Right cardiac atrium (tissue), 5 donors: ENCODE measurements around the gene MAP4K2. TPM values are rescaled to one million over a fixed set of nuclear protein-coding genes. Genes with fewer than 3 reads are reported as not detected.

ENCODE experiments used
- ATAC-seq, 2 donors: fragments of 200-7000 bp; cut with Tn5 transposase; one replicate each; pipeline versions ENCODE4 v1.8.0 to v1.9.1; 2020; ENCODE audit warnings: moderate library complexity in 2 of 2, mild to moderate bottlenecking in 1 of 2
- DNase-seq, 3 donors: peaks; one replicate each; pipeline ENCODE4 v3.0.0-alpha.2; 2020
- H3K27ac ChIP-seq: one replicate; pipeline ENCODE4 v1.5.1; 2013; ENCODE audit warnings: mild to moderate bottlenecking, low read length, control low read depth, moderate library complexity
- H3K27me3 ChIP-seq: one replicate; pipeline ENCODE4 v1.6.1; 2013; ENCODE audit not compliant: control insufficient read depth, insufficient read depth
- H3K4me1 ChIP-seq: one replicate; pipeline ENCODE4 v1.6.1; 2013; ENCODE audit warnings: low read length; ENCODE audit not compliant: control insufficient read depth, insufficient read depth
- H3K4me3 ChIP-seq: one replicate; pipeline ENCODE4 v1.5.1; 2013; ENCODE audit warnings: low read length, control low read depth
- H3K9me3 ChIP-seq: one replicate; pipeline ENCODE4 v1.6.1; 2013; ENCODE audit warnings: low read length; ENCODE audit not compliant: control insufficient read depth
- WGBS: extraction: QIAGEN DNeasy Blood & Tissue Kit; methylation state at CpG from one replicate; pipeline ENCODE4 v1.1.7; 2013; 5-methylcytosine and 5-hydroxymethylcytosine counted together
- intact Hi-C, 4 donors: fragments of 100-400 bp; cut with DNase I; formaldehyde crosslinking; loops; one replicate each; pipeline versions ENCODE4 v1.11.0 to v1.14.0; 2022 to 2023
- polyA plus RNA-seq: library from polyadenylated mRNA; stranded (reverse); fragments of 200-250 nt; gene quantifications from one replicate; pipeline ENCODE4 v1.2.3, GENCODE V29; 2013
- total RNA-seq, 4 donors: library from RNA; stranded (reverse); fragmentation: NEBNext Ultra II Directional; extraction: Animal tissue kit (Norgen Biotek cat#: 25700); gene quantifications; one replicate each; pipeline ENCODE4 v1.2.1, GENCODE V29; 2021
- donor health status: healthy with polysubstance abuse.
- donor health status: DM: no; HTN: yes; CAD: no.
- donor health status: DM: no; HTN: no; CAD: no.
- donor health status: DM: no; HTN: yes; CAD: no; lungs with severe emphysema.
- donor health status: DM: yes; HTN: yes; CAD: no.

MAP4K2 gene
- total and polyA plus RNA-seq, 5 donors, result 8.7 to 11.7 (median 11.0) TPM

GRCh38 chr11:64751580-64751979 lies 51.4 kb downstream of the MAP4K2 start:
- Histone ChIP-seq H3K27me3 (no peaks in the 10 kb centered on the region), H3K4me3 (no peak overlapping the region), H3K27ac (no peak overlapping the region), H3K4me1 (no peaks in the 10 kb centered on the region), H3K9me3 (no peaks in the 10 kb centered on the region)
- intact Hi-C loops, result no loop called here
- 95% methylated on average over 9 of the region's 9 CpGs for WGBS
- ATAC-seq (no peak), DNase-seq (peak in 1 of 3 donors; percentile 10)

DNA sequence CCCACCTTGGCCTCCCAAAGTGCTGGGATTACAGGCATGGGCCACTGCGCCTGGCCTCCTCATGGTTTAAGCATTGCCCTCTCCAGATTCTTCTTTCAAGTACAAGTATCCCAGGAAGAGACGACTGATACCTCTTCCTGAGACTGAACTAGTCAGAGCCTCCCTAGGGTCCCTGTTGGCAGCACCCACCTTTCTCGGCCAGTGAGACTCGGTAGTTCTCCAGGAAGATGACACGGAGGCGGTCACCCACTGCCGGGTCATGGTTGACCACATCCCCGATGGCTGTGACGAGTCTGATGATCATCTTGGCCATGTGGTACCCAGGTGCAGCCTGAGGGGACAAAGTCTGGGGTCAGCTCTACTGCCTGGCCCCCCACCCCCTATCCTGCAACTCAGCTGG lies 51.9 kb downstream of the MAP4K2 start:
- no peaks in the 10 kb centered on the region for H3K9me3 ChIP-seq
- no peaks in the 10 kb centered on the region for H3K27me3 ChIP-seq
- 91% methylated on average over 9 of the region's 9 CpGs for WGBS
- no peak overlapping the region for H3K27ac ChIP-seq
- DNase-seq, result peak in 1 of 3 donors; percentile 28
- intact Hi-C loops, result no loop called here
- H3K4me3 ChIP-seq, result no peak overlapping the region
- no peaks in the 10 kb centered on the region for H3K4me1 ChIP-seq
- ATAC-seq, result no peak

DNA sequence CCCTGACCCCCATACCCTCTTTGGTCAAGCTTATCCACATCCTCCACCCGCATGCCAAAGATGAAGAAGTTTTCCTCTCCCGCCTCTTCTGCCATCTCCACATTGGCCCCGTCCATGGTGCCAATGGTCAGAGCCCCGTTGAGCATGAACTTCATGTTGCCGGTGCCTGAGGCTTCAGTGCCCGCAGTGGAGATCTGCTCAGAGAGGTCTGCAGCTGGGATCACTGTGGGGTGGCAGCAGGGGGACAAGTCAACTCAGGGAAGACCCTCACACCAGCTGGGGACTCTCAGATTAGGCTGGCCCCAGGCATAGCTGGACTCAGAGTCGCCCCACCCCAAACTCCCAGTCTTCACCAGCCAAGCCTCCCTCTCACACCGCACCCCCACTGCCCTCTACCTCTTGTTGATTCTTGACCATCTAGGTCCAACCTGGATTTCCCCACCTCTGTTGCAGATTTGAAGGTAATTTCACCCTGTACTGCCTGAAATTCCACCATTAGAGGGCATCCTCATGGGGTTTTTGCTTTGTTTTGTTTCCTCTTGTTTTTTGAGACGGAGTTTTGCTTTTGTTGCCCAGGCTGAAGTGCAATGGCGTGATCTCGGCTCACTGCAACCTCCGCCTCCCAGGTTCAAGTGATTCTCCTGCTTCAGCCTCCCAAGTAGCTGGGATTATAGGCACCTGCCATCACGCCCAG lies 52.5 kb downstream of the MAP4K2 start:
- Histone ChIP-seq H3K27me3 (no peaks in the 10 kb centered on the region), H3K4me1 (no peaks in the 10 kb centered on the region), H3K27ac (no peak overlapping the region), H3K4me3 (no peak overlapping the region), H3K9me3 (no peaks in the 10 kb centered on the region)
- peak in 1 of 3 donors; percentile 11 for DNase-seq
- no peak for ATAC-seq
- 96% methylated on average over 13 of the region's 13 CpGs for WGBS
- intact Hi-C loops, result no loop called here

DNA sequence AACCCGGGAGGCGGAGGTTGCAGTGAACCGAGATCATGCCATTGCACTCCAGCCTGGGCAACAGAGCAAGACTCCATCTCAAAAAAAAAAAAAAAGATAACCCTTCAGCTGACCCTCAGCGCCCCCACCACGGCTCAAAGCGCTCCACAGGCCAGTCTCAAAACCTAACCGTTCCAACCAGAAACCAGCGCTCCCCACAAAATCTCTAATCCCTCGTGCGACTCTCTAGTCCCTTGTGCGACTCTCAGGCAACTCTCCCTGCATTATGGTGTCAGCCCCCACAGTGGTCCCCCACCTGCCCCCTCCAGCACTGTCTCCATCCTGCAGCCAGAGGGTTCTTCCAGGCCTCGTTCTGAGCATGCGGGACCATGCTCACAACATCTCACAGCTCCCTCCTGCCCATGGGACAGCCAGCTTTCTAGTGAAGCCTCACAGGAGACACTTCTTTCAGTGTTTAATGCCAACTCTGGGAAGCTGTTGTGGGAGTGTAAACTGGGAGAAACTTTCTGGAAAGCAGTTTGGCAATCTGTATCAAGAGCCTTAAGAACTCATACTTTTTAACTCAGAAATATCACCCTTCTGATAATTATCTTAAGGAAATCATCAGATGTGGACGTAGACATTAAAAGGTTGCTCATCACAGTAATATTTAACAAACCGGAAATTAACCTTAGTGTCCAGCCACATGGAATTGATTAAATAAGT lies 54.9 kb downstream of the MAP4K2 start:
- no peaks in the 10 kb centered on the region for H3K27me3 ChIP-seq
- no peak for ATAC-seq
- H3K27ac ChIP-seq, result no peak overlapping the region
- 77% methylated on average over 15 of the region's 15 CpGs for WGBS
- no peaks in the 10 kb centered on the region for H3K9me3 ChIP-seq
- no peak overlapping the region for H3K4me3 ChIP-seq
- DNase-seq, result peak in 1 of 3 donors; percentile 11
- no peaks in the 10 kb centered on the region for H3K4me1 ChIP-seq
- intact Hi-C loops, result no loop called here

DNA sequence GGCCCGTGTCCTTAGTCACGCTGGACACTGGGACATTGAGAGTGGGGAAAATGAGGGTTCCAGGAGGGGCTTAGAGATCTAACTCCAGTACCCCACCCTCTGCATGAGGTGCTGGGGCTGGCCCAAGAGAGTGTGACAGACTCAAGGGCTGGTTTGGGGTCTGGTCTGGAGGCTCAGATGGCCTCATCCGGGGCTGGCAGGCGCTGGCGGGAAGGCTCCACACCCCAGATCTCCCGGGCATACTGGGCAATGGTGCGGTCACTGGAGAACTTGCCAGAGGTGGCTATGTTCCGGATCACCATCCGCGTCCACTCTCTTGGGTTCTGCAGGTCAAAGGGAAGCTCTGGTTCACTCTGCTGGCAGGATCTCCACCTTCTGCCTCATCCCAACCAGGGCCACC lies 56.5 kb downstream of the MAP4K2 start:
- intact Hi-C loops, result no loop called here
- H3K27ac ChIP-seq, result peak overlapping the region; percentile 22
- no peak overlapping the region for H3K4me3 ChIP-seq
- H3K9me3 ChIP-seq, result no peaks in the 10 kb centered on the region
- no peaks in the 10 kb centered on the region for H3K27me3 ChIP-seq
- no peaks in the 10 kb centered on the region for H3K4me1 ChIP-seq
- peak in 2 of 3 donors; percentile 62 to 71 for DNase-seq
- WGBS, result 61% methylated on average over 10 of the region's 10 CpGs
- no peak for ATAC-seq

GRCh38 chr11:64745521-64746328 lies 57.3 kb downstream of the MAP4K2 start:
- Histone ChIP-seq H3K27ac (peak overlapping the region; percentile 91), H3K4me1 (no peaks in the 10 kb centered on the region), H3K4me3 (peak overlapping the region; percentile 77), H3K27me3 (no peaks in the 10 kb centered on the region), H3K9me3 (no peaks in the 10 kb centered on the region)
- ATAC-seq (peak; percentile 84 to 87), DNase-seq (peak; percentile 94 to 98 (median 96))
- 1% methylated on average over 52 of the region's 52 CpGs for WGBS
- intact Hi-C loops, result no loop called here

DNA sequence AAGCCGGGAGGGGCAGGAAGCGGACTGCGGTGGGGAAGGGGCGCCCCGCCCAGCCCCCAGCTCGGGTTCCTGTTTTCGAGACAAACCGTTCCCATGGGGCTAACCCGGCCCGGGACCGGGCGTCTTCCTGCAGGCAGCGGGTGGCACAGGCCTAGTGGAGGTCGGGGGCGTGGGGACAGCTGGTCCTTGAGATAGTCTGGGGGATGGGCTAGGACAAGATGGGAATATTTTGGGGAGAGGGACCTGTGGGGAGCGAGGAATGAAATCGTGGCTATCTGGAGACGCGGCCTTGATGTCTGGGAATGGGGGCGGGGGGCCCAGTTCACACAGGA lies 57.9 kb downstream of the MAP4K2 start:
- DNase-seq (peak; percentile 85 to 94 (median 93)), ATAC-seq (peak; percentile 4 to 17)
- Histone ChIP-seq H3K27me3 (no peaks in the 10 kb centered on the region), H3K9me3 (no peaks in the 10 kb centered on the region), H3K4me3 (peak overlapping the region; percentile 77), H3K27ac (peak overlapping the region; percentile 91), H3K4me1 (no peaks in the 10 kb centered on the region)
- intact Hi-C loops, result no loop called here
- whole genome bisulfite sequencing, result 2% methylated on average over 20 of the region's 20 CpGs

- peak overlapping the region; percentile 77 for H3K4me3 ChIP-seq
- under 1% methylated on average over 87 of the region's 89 CpGs for WGBS
- no peaks in the 10 kb centered on the region for H3K27me3 ChIP-seq
- ATAC-seq, result no peak
- intact Hi-C loops, result no loop called here
- H3K27ac ChIP-seq, result peak overlapping the region; percentile 91
- H3K4me1 ChIP-seq, result no peaks in the 10 kb centered on the region
- no peaks in the 10 kb centered on the region for H3K9me3 ChIP-seq
- DNase-seq, result peak in 2 of 3 donors; percentile 71 to 74
Measured at GRCh38 chr11:64744544-64745188, 58.3 kb downstream of the MAP4K2 start.

DNA sequence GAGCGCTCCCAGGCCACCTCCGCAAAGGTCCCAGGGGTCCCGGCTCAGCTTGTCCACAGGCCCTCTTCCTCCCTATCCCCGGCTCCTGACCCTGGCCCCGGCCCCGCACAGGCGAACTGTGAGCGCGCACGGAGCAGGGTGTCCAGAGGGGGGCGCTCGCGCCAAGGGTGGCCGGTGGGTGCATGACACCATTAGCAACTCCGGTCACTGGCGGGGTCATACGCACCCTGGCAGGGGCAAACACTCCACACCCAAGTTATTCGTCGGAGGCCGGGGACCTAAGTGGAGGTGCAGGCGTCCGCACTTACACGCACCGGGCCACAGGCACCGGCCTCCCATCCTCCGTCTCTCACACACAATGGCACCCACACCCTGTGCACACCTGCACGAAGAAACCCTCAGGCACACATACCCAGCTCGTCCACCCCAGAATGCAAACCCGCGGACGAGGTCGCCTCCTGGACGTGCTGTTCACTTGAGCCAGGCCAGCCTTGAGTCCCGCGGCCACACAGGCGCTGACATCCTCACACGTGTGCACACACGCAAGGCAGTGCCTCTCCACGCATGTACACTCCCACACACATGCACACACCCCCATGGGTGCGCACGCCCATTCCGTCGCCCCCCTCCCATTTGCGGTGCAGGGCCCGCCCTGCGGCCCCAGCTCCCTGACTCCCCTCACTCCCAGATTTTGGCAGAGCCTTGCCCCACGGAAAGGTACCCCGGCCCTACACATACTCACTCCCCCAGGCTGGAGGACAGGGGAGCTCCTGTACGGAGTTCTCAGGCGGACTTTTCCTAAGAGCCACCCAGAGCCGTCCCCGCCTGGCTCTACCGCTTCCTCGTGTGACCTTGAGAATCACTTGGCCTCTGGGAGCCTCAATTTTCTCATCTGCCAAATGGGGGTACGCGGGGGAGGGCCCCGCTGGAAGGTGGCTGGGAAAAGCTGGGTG lies 59.1 kb downstream of the MAP4K2 start, which contains the start of gene RASGRP2:
Gene RASGRP2 (minus strand): TSS at position 552 of the 953 bp plus-strand sequence. CDS start 1,276 bp downstream, outside the sequence.
- Histone ChIP-seq H3K9me3 (no peaks in the 10 kb centered on the region), H3K4me3 (peak within 1 kb of the TSS; percentile 77), H3K4me1 (no peaks in the 10 kb centered on the region), H3K27me3 (no peaks in the 10 kb centered on the region), H3K27ac (peak within 1 kb of the TSS; percentile 91)
- intact Hi-C loops, result no loop called here
- peak; percentile 29 to 36 for ATAC-seq
- under 1% methylated on average over 57 of the region's 57 CpGs for WGBS
- peak; percentile 79 to 95 (median 92) for DNase-seq
